ENCODE measurements around the gene RFPL2. TPM values are rescaled to one million over a fixed set of nuclear protein-coding genes. Genes with fewer than 3 reads are reported as not detected.

RFPL2 gene
- total RNA-seq, 1 experiment from 2014 or later = 0.48 TPM

DNA sequence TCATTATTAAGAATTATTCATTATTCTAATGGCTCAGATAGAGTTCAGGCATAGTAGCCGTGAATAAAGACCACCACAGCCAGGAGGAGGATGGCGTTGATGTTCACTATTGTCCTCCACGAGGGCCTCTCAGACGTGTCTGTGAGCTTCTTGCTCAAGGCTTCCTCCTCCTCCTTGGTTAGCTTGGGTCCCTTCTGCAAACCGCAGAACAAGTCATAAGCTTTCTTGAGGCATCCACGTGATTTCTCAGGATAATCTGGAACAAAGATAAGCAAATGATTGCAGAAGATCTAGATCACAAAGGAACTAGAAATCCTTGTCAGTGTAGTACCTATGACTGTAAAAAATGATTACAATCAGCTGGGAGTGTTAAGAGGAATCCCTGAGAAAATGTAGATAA is 13.6 kb upstream of the RFPL2 start:
- ChIA-PET POLR2A (no interaction called here), CTCF (interaction anchor here (0.7 to 2.8 kb wide), 5 partner anchors 11 to 90 kb away, joined by 3 to 17 read pairs (median 5); no protein-coding TSS in a partner anchor)
- Mint-ChIP-seq H3K27me3 (ENCODE audit: low read depth) (no peaks in the 10 kb centered on the region), H3K36me3 (peaks cover 5% of the 10 kb centered on the region), H3K4me1 (peaks cover 5% of the 10 kb centered on the region), H3K27ac (no peak overlapping the region), H3K4me3 (no peak overlapping the region), H3K9me3 (0 out of 2 replicates have a peak, but pooled peaks cover 6% of the 10 kb centered on the region)
- DNase-seq (ENCODE audit: low spot score) (no peak), ATAC-seq (no peak)
- TF ChIP-seq ZNF425 (CRISPR knock-in tag; conservative IDR thresholded peaks at IDR 0.05) (no peak), ZNF232 (CRISPR knock-in tag; IDR thresholded peaks at IDR 0.05) (no peak), RELA (CRISPR knock-in tag; IDR thresholded peaks at IDR 0.05; ENCODE audit: borderline replicate concordance) (no peak), TEAD1 (CRISPR knock-in tag; IDR thresholded peaks at IDR 0.05) (no peak), TCF7 (CRISPR knock-in tag; IDR thresholded peaks at IDR 0.05; ENCODE audit: low read depth) (no peak), FOXJ3 (CRISPR knock-in tag; IDR thresholded peaks at IDR 0.05; ENCODE audit: borderline replicate concordance) (no peak), GTF2I (CRISPR knock-in tag; conservative IDR thresholded peaks at IDR 0.05) (no peak), ZBTB43 (CRISPR knock-in tag; IDR thresholded peaks at IDR 0.05) (no peak), RORB (CRISPR knock-in tag; IDR thresholded peaks at IDR 0.05) (no peak), ZBTB21 (CRISPR knock-in tag; IDR thresholded peaks at IDR 0.05; ENCODE audit: borderline replicate concordance) (no peak), ZNF263 (CRISPR knock-in tag; IDR thresholded peaks at IDR 0.05; ENCODE audit: low read depth) (no peak), KAT7 (CRISPR knock-in tag; IDR thresholded peaks at IDR 0.05; ENCODE audit: borderline replicate concordance) (no peak), MXD4 (CRISPR knock-in tag; IDR thresholded peaks at IDR 0.05; ENCODE audit: borderline replicate concordance) (no peak)
- TF ChIP-seq, protein P1, sequence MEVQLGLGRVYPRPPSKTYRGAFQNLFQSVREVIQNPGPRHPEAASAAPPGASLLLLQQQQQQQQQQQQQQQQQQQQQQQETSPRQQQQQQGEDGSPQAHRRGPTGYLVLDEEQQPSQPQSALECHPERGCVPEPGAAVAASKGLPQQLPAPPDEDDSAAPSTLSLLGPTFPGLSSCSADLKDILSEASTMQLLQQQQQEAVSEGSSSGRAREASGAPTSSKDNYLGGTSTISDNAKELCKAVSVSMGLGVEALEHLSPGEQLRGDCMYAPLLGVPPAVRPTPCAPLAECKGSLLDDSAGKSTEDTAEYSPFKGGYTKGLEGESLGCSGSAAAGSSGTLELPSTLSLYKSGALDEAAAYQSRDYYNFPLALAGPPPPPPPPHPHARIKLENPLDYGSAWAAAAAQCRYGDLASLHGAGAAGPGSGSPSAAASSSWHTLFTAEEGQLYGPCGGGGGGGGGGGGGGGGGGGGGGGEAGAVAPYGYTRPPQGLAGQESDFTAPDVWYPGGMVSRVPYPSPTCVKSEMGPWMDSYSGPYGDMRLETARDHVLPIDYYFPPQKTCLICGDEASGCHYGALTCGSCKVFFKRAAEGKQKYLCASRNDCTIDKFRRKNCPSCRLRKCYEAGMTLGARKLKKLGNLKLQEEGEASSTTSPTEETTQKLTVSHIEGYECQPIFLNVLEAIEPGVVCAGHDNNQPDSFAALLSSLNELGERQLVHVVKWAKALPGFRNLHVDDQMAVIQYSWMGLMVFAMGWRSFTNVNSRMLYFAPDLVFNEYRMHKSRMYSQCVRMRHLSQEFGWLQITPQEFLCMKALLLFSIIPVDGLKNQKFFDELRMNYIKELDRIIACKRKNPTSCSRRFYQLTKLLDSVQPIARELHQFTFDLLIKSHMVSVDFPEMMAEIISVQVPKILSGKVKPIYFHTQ (CRISPR knock-in tag; IDR thresholded peaks at IDR 0.05) = no peak
- TF ChIP-seq, protein P2, sequence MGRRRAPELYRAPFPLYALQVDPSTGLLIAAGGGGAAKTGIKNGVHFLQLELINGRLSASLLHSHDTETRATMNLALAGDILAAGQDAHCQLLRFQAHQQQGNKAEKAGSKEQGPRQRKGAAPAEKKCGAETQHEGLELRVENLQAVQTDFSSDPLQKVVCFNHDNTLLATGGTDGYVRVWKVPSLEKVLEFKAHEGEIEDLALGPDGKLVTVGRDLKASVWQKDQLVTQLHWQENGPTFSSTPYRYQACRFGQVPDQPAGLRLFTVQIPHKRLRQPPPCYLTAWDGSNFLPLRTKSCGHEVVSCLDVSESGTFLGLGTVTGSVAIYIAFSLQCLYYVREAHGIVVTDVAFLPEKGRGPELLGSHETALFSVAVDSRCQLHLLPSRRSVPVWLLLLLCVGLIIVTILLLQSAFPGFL (CRISPR knock-in tag; IDR thresholded peaks at IDR 0.05; ENCODE audit: borderline replicate concordance) = no peak

- peaks cover 6% of the 10 kb centered on the region for H3K4me1 Mint-ChIP-seq
- H3K27me3 Mint-ChIP-seq (ENCODE audit: low read depth) = no peaks in the 10 kb centered on the region
- ChIA-PET CTCF (interaction anchor here (0.9 to 2.8 kb wide), 2 partner anchors 10 to 89 kb away, joined by 5 to 17 read pairs; no protein-coding TSS in a partner anchor), POLR2A (no interaction called here)
- ATAC-seq = no peak
- H3K4me3 Mint-ChIP-seq = no peak overlapping the region
- 0 out of 2 replicates have a peak, but pooled peaks cover 6% of the 10 kb centered on the region for H3K9me3 Mint-ChIP-seq
- DNase-seq (ENCODE audit: low spot score) = no peak
- peaks cover 5% of the 10 kb centered on the region for H3K36me3 Mint-ChIP-seq
- H3K27ac Mint-ChIP-seq = no peak overlapping the region
- TF ChIP-seq, protein P3, sequence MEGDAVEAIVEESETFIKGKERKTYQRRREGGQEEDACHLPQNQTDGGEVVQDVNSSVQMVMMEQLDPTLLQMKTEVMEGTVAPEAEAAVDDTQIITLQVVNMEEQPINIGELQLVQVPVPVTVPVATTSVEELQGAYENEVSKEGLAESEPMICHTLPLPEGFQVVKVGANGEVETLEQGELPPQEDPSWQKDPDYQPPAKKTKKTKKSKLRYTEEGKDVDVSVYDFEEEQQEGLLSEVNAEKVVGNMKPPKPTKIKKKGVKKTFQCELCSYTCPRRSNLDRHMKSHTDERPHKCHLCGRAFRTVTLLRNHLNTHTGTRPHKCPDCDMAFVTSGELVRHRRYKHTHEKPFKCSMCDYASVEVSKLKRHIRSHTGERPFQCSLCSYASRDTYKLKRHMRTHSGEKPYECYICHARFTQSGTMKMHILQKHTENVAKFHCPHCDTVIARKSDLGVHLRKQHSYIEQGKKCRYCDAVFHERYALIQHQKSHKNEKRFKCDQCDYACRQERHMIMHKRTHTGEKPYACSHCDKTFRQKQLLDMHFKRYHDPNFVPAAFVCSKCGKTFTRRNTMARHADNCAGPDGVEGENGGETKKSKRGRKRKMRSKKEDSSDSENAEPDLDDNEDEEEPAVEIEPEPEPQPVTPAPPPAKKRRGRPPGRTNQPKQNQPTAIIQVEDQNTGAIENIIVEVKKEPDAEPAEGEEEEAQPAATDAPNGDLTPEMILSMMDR (IDR thresholded peaks at IDR 0.05) = no peak
- TF ChIP-seq ESRRA (CRISPR knock-in tag; IDR thresholded peaks at IDR 0.05; ENCODE audit: borderline replicate concordance) (no peak), MXD4 (CRISPR knock-in tag; IDR thresholded peaks at IDR 0.05; ENCODE audit: borderline replicate concordance) (no peak), ZNF317 (CRISPR knock-in tag; IDR thresholded peaks at IDR 0.05; ENCODE audit: borderline replicate concordance, low read depth) (no peak), ATF1 (CRISPR knock-in tag; IDR thresholded peaks at IDR 0.05) (no peak), ZNF121 (CRISPR knock-in tag; IDR thresholded peaks at IDR 0.05) (no peak), GABPB1 (CRISPR knock-in tag; IDR thresholded peaks at IDR 0.05) (no peak)
- TF ChIP-seq, protein P4, sequence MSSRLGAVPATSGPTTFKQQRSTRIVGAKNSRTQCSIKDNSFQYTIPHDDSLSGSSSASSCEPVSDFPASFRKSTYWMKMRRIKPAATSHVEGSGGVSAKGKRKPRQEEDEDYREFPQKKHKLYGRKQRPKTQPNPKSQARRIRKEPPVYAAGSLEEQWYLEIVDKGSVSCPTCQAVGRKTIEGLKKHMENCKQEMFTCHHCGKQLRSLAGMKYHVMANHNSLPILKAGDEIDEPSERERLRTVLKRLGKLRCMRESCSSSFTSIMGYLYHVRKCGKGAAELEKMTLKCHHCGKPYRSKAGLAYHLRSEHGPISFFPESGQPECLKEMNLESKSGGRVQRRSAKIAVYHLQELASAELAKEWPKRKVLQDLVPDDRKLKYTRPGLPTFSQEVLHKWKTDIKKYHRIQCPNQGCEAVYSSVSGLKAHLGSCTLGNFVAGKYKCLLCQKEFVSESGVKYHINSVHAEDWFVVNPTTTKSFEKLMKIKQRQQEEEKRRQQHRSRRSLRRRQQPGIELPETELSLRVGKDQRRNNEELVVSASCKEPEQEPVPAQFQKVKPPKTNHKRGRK (CRISPR knock-in tag; IDR thresholded peaks at IDR 0.05; ENCODE audit: borderline replicate concordance) = no peak
- TF ChIP-seq, protein P5, sequence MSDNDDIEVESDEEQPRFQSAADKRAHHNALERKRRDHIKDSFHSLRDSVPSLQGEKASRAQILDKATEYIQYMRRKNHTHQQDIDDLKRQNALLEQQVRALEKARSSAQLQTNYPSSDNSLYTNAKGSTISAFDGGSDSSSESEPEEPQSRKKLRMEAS (CRISPR knock-in tag; IDR thresholded peaks at IDR 0.05) = no peak
- TF ChIP-seq, protein P6, sequence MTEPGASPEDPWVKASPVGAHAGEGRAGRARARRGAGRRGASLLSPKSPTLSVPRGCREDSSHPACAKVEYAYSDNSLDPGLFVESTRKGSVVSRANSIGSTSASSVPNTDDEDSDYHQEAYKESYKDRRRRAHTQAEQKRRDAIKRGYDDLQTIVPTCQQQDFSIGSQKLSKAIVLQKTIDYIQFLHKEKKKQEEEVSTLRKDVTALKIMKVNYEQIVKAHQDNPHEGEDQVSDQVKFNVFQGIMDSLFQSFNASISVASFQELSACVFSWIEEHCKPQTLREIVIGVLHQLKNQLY (CRISPR knock-in tag; IDR thresholded peaks at IDR 0.05) = no peak
These were observed 12.6 kb upstream of the RFPL2 start for GRCh38 chr22:32217465-32217864.

Data from WTC11 (cell line).